ENCODE results near the gene VCAN.

VCAN gene

DNA sequence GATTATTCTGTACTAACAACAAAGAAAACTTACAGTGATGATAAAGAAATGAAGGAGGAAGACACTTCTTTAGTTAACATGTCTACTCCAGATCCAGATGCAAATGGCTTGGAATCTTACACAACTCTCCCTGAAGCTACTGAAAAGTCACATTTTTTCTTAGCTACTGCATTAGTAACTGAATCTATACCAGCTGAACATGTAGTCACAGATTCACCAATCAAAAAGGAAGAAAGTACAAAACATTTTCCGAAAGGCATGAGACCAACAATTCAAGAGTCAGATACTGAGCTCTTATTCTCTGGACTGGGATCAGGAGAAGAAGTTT lies 67.9 kb downstream of the VCAN start:
- DNase-seq = no peak

DNA sequence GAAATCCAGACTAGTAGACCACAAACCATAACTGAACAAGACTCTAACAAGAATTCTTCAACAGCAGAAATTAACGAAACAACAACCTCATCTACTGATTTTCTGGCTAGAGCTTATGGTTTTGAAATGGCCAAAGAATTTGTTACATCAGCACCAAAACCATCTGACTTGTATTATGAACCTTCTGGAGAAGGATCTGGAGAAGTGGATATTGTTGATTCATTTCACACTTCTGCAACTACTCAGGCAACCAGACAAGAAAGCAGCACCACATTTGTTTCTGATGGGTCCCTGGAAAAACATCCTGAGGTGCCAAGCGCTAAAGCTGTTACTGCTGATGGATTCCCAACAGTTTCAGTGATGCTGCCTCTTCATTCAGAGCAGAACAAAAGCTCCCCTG lies 68.6 kb downstream of the VCAN start:
- no peak for DNase-seq

DNA sequence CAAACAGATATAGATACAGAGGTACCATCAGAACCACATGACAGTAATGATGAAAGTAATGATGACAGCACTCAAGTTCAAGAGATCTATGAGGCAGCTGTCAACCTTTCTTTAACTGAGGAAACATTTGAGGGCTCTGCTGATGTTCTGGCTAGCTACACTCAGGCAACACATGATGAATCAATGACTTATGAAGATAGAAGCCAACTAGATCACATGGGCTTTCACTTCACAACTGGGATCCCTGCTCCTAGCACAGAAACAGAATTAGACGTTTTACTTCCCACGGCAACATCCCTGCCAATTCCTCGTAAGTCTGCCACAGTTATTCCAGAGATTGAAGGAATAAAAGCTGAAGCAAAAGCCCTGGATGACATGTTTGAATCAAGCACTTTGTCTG lies 69.2 kb downstream of the VCAN start:
- no peak for DNase-seq

DNA sequence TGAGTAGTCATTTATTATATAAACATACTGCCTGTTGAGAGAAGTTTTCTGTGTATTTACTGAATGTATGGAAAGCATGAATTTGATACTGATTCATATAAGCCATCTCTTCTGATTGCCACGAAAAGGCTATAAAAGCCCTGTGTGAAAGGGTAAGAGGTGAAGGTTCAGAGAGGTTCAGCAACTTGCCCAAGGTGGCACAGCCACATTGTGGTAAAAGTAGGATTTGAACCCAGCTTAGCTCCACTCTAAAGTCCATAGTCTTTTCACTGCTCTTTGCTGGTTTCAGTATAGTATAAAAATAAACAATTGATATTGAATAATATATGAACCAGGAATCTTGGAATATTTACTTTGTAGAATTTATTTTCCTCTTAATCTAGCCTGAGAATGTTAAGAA lies 71.3 kb downstream of the VCAN start:
- DNase-seq = no peak

DNA sequence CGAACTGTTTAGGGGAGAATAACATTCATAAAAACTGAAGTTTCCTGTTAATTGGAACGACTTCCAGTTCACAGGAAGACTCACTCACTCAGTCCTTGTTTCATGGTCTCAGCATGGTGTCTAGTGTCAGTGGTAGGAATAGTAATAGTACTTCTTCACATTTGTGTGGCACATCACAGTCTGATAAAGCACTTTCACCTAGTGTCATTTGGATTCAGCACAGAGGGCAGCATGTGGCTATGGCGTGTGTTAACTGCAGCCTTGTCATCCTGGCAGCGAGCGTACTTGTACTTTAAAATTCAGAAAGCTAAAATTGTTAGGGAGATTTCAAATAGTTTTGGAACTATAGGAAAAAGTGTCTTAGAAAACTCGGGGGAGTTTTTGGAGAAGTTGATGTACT lies 72.4 kb downstream of the VCAN start:
- no peak for DNase-seq

DNA sequence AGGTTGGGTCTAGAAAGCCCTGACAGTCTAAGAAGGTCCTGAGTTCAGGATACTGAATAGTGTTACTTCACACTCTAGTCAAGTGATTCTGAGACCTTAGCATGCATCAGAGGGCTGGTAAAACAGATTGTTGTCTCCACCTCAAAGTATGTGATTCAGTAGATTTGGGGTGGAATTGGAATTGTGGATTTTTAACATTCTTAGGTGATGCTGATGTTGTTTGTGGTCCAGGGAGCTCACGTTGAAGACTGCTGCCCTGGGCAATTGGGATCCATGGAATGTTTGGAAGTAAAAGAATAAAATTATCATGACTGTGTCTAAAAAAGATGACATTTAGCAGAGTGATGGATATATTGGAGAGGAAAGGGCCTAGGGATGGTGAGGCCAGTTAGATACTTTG lies 75.6 kb downstream of the VCAN start:
- DNase-seq = no peak

DNA sequence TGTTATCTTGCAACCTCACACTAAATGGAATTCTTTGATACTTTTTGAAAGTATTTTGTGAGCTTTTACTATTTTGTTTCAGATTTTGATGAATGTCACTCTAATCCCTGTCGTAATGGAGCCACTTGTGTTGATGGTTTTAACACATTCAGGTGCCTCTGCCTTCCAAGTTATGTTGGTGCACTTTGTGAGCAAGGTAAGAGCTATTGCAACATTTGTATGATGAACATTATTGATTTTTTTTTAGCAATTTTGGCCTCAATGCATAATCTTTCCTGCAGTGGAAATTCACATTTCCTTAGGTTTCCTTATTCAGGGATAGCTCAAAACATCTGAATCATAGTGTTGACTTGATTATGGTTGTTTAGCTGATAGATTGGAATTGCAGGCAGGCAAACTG lies 76.3 kb downstream of the VCAN start:
- DNase-seq = no peak

DNA sequence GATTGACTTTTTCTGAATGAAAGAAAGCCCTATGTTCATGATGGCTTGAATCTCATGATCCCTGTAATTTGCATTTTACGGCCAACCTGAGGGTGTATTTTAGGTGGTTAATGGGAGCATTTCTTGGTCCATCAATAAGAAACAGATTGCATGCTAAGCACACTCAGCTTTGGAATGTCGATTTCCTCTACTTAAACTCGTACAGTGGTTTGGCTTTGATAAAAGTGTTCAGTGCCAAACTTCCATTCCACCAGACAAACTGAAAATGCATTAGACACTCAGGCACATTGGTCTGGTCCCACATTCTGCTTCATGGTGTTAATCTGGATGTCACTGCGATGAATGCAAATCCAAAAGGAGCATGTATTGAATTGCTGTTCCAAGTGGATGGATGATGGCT lies 77.0 kb downstream of the VCAN start:
- no peak for DNase-seq

DNA sequence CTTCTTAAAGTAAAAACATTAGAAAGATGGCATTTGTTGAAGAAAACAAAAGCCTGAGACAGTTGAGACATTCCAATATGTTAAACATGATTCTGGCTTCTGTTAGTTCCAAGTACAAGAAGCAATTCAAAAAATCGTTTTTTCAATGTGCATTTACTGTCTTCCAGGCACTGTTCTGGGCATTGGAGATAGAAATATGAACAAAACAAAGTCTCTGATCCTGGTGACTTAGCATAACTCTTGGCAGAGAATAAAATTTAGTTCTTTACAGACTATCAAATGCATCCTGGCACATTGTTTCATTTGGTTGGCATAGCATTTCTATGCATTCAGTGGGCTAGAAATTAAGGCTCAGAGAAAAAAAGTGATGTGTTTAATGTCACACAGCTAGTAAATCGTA lies 77.5 kb downstream of the VCAN start:
- no peak for DNase-seq

DNA sequence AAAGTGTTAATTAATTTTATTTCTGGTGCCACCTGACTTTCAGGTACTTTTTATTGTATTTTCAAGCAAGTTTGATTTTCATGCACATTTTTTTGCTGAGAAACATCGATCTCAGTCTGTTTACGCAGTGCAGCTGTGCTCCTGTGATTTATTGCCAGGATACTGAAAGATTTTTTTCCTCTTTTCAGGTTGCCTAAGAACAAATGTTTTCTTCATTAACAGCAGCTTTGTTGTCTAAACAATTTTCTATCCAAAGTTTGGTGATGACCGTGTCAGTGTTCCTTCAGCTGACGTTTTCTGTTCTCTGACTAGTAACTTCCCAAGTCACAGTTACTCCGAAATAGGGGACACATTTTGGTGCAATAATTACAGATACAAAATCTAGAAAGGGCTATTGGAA lies 78.1 kb downstream of the VCAN start:
- no peak for DNase-seq

DNA sequence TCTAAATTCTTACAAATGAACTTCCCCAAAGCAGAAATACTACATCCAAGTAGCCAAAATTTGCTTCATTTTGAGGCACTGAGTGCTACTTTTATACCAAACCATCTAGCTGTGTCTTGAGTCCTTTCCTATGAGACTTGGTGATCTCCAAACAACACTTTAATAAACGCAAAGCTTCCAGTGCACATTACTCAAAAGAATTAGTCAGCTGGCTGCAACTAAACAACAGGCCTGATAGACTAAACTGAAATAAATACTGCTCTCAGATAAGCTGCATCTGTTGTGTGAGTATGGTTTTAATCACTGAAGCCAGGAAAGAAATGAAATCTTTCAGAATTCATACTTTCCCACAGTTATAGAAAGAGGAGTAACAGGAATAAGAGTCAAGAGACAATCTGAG lies 80.3 kb downstream of the VCAN start:
- DNase-seq = no peak

DNA sequence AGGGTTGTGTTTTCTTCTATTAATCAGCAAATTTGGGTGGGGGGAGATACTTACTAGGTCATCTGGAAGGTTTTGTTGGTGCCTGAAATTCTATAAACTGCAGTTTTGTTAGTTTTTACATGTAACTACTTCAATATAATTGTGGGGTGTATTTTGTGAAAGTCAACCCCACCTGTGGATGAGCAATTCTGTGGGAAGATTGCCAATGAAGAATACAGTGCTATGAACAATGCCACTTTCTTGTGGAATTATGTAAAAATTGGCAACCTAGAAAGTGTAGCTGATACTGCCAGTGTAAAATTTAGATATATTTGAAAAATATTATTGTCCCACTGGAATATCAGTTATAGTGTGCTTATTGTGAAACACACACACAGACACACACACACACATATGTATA lies 80.7 kb downstream of the VCAN start:
- DNase-seq = no peak

DNA sequence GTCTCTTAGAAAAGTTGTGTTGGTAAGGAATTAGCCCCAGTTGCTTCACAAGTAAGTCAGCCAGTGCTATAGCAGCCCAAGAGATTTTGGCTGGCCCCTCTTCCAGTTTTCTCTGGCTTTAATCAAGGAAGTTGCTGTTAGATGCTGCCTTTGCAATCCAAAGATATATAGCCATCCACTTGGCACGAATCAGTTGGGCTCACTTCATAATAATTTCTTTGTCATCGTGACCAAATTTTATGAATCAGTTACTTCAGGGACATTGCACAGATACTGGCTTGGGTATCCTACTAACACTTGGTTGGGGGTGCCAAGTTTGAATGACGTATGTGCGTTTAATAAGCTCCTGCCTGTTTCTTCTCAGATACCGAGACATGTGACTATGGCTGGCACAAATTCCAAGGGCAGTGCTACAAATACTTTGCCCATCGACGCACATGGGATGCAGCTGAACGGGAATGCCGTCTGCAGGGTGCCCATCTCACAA lies 81.5 kb downstream of the VCAN start:
- no peak for DNase-seq

DNA sequence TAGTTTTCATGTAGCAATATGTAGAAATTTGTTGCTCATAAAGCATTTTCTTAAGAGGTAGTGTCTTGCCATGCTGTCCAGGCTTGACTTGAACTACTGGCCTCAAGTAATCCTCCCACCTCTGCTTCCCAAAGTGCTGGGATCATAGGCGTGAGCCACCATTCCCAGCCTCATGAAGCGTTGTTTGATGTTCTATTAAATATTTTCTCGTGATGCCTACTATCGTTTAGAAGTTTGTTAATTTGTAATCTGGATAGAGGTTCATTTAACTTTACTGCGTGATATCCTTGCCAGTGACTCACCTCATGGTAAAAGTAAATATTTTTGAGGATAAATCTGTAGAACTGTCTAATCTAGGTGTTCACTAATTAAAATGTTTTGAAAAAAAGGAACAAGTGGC lies 82.6 kb downstream of the VCAN start:
- no peak for DNase-seq

DNA sequence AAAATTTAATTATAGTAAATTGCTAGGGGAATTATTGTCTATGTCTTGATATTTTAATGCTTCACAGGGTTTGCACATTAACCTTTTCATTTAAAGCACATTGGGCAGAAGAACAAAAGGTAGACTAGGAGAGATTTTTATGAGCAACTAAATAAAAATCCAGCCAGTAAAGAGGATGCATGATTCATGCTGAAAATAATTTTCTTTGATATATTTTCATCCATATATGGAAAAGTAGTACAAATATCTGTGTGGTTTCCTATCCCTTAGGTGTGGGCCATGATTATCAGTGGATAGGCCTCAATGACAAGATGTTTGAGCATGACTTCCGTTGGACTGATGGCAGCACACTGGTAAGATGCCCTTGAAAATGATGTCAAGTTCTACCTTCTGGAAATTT lies 83.1 kb downstream of the VCAN start:
- DNase-seq = no peak

DNA sequence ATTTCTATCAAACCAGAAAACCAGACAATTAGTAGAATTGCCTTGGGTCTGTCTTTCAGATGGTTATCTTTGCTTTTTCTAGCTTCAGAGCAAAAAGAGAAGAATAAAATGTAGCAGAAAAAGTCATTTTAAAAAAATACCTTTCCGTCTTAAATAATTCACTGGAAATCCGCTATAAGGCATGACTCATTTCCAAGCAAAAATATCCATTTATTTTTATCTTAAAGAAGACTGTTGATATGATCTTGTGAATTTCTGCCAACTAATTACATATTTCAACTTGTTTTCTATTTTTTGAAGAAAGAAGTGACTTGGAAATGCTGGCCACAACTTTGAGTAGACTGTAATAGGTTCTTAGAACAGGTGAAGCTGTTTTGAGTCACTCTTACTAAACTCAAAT lies 83.7 kb downstream of the VCAN start:
- DNase-seq = no peak

DNA sequence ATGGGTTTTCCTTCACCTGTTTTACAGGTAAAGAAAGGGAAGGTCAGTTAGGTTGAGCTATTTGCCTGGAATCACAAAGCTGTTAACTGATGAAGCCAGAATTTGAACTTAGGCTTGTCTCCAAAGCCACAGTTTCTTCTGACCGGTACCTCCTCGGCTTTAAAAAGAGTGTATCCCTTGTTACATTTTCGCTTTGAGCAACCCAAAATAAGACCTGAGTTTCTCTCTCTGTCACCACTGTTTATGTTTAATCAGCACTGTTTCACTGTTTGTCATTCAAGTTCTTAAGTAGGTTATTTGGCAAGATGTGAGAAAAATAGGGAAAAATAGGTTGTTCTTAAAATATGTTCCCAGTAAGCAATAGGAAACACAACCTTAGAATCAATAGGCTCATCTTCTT lies 84.6 kb downstream of the VCAN start:
- no peak for DNase-seq

DNA sequence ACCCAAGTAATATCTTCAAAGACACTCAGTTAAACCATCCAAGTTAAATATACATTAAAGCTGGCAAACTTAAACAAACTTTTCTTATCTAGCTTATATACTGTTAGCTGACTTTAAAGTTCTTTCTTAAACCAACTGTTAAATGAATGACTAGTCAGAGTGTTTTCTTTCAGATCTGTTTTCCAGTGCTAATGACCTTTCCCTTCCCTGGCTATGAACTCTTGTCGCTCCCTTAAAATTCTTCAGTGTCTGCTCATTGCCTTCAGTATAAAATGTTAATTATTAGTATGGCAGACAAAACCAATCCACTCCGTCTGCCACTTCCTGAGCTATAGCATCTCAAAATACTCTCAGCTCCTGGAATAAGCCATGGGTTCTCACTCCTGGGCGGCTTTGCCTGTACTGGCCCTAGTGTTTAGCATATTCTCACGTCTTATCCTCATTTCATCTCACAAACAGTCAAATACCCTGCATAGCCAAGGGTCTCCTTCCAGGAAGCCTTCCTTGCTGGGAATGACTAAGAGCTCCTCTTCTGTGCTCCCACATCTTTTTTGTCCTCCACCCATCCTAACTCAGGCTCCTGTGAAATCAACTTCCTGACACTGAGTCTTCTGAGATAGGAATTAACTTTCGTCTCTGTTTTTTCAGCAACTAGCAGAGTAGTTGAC lies 87.7 kb downstream of the VCAN start:
- no peak for DNase-seq

DNA sequence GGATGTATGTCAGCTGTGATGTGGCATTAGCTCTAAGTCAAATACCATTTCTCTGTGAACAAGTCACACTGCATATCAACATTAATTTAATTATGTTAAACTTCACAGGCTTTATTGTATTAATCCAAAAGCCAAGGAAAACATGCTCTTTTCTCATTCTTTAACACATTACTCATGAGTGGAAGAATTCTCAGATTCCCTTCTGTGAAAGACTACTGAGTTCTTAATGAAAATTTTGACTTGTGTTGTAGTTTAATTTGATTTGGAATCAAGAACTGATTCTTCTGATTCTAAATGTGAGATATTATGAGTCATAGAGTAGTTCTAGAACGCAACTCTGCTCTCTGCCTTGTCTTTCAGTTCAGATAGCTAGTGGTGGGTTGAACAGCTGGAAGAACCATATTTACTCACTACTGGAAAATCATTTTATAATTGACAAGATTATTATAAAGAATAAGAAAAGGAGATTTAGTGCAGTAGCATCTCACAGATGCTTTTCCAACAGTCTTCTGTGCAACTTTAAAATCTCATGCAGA lies 90.6 kb downstream of the VCAN start:
- DNase-seq = no peak

DNA sequence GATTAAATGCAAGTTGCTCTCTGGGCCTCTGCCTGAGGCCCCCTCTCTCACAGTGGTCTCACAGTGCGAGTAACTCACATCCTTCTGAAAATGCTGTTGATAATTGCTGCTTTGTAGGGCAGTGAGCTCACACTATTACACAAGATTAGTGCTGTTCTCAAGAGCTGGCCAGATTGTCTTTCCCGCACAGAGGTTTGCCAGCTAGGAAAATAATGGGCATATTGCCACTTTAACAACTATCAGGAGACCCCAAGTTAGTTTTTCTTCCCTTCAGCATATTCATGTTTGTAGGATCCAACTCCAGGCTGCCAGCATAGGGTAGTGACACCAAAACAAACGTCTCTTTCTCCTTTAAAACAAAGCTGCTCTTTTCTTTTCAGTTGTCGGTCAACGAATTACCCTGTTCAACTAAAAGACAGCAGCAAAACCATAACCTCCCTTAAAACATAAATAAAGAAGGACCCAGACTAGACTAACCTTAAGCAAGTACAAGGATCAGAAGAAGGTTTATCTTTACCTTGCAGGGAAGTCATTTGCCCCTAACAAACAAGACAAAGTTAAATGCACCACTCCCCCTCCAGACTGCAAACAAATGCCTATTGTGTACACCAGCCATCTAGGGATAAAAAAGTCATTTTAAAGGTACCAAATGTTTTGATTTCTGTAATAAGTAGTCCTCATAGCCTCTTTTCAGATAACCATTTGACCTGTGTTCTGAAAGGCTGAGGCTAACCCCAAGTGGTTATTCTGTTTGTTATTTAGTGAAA lies 91.4 kb downstream of the VCAN start:
- DNase-seq = no peak

DNA sequence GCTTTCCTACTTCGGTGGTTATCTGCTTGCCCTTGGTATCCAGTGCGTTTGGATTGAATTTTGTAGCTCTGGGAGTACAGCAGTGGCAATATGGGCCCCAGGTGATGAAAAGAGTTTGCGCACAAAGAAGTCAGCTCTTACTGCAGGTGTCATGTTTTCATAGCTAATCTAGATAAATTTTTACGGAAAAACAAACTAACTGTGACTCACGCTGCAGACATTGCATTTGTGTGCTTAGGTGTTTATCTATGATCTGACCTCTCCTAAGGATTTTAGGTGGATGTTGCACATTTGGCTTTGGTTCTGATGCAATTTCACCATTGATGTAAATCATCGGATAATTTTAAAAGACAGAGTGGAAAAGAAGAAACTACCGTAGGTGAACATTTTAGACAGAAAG lies 92.1 kb downstream of the VCAN start:
- DNase-seq = no peak

DNA sequence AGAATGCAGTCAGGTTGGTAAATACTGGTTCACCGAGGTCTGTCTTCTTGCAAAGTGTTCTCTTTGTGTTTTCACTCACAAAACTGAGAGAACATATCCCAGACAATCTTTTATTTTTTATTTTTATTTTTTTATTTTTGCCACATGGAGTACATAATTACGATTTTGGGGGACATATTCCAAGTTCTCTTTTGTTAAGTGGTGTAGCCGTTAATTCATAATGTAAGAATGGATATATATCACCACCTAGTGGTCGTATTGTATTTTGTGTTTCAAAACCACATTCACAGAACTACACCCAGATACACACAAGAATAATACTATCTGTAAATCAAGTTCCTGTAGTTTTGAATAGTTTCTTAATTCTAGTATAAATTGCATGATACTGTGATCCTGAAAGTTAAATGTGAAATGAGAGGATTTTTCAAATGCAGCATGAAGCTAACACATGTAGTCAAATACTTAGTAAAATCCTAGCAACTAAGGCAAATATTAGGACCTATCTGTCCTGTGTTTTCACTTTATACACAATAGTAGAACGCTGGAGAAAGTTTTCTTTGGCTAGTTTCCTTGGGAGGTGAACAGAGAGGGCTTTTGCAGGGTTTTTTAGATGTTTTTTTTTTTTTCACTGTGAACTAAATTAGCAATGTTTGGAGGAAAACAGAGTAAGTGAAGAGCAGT lies 92.7 kb downstream of the VCAN start:
- no peak for DNase-seq

DNA sequence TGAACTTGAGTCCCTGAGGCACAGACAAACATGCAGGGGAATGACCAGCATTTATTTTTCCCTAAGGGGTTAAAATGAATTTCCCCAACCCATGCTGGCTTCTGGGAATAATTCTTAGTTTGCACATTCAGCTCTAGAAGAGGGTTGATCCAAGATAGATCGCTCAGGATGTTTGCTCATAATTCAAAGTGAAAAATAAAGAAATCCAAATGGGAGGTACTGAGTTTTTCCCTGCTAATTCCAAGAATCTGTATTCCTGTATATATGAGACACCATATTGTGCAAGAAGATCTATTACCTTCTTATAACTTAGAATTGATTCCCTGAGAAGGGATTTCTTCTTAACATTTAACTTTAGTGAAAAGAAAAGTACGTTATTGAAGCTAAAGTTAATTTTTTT lies 96.2 kb downstream of the VCAN start:
- DNase-seq = no peak

DNA sequence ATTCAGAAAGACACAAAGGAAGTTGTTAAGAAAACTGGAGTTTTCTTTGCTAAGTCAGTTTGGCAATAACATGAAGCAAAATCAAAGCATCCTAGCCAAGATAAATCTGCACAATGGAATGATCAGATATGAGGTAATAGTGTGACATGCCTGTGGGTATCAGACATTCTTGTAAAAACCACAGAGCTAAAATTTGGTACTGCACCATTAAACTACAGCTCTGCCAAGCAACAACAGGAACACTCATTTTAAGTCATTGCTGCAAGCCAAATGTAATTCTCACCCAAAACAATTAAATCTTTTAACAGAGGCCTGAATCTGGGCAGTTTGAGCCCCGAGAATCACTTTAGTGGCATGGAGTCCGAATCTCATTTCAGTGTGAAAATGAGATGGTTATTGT lies 96.6 kb downstream of the VCAN start:
- no peak for DNase-seq

All from activated T-cell treated with anti-CD3 and anti-CD28 coated beads for 4 hours (primary cell).